OCI-LY3 (cell line): Measurements from ENCODE around the gene EPO.

Source experiments
- EZH2phosphoT487 ChIP-seq: fragments of 200-600 bp; shearing (Covaris generic); IDR thresholded peaks from 2 replicates; pipeline ENCODE4 v1.6.1; 2018; ENCODE audit warnings: antibody characterized with exemption, mixed run types, low read depth
- TF ChIP-seq, protein P1 (sequence below): fragments of 200-600, 300-600 bp; sonication (generic); IDR thresholded peaks from 2 replicates; pipeline ENCODE4 v1.5.1; 2014; ENCODE audit warnings: antibody characterized with exemption, low read length, low read depth

DNA sequence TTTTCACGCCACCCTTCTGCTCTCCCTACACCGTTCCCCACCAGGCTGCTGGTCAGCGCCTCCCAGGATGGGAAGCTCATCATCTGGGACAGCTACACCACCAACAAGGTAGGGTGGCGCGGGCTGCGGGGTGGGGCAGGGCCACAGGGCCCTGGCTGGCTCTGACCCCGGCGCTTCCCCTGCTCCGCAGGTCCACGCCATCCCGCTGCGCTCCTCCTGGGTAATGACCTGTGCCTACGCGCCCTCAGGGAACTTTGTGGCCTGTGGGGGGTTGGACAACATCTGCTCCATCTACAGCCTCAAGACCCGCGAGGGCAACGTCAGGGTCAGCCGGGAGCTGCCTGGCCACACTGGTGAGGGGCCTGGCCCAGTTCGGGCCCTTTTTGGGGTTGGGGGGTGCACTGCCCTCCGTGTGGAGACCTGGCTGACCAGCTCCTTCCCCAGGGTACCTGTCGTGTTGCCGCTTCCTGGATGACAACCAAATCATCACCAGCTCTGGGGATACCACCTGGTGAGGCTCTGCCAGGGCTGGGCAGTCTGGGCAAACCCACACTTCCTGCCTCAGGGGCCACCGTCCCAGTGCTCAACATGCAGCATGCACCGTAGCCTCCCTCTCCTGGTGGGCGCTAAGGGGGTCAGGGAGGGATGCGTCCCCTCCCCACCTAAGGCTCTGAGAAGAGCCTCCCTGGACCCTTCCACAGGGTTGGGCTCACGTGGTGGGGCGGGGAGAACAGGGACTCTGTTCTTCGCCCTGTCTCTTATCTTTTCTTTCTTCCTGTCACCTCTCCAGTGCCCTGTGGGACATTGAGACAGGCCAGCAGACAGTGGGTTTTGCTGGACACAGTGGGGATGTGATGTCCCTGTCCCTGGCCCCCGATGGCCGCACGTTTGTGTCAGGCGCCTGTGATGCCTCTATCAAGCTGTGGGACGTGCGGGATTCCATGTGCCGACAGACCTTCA lies 42.7 kb upstream of the EPO start:
- TF ChIP-seq, protein P1, sequence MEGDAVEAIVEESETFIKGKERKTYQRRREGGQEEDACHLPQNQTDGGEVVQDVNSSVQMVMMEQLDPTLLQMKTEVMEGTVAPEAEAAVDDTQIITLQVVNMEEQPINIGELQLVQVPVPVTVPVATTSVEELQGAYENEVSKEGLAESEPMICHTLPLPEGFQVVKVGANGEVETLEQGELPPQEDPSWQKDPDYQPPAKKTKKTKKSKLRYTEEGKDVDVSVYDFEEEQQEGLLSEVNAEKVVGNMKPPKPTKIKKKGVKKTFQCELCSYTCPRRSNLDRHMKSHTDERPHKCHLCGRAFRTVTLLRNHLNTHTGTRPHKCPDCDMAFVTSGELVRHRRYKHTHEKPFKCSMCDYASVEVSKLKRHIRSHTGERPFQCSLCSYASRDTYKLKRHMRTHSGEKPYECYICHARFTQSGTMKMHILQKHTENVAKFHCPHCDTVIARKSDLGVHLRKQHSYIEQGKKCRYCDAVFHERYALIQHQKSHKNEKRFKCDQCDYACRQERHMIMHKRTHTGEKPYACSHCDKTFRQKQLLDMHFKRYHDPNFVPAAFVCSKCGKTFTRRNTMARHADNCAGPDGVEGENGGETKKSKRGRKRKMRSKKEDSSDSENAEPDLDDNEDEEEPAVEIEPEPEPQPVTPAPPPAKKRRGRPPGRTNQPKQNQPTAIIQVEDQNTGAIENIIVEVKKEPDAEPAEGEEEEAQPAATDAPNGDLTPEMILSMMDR, result no peak
- no peak for TF ChIP-seq EZH2phosphoT487
